ENCODE results near the gene CTIF.

DNA sequence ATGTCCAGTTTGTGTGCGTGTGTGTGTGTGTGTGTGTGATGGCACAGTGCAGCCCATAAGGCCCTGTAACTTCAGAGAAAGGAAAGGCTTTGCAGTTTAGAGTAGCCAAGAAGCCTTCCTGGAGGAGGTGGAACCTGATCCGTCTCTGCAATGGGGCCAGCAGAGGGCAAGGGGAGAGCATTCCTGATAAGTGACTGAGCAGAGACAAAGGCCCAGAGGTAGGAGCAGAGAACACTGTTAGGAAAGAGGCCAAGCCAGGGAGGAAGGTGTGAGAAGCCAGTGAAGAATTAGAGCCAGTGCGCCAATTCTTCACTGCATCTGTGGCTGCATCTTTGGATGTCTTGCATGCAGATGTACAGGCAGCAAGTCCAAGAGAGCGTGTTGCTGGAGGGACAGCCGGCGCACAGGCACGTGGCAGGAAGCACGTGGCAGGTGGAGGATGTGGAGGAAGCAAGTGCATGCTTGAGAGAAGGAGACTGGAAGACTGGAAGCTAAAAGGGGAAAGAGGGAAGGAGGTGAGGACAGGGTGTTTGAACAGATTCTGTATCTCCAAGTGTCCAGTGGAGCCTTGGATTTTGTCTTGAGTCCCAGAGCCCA lies 196.3 kb downstream of the CTIF start:
- no peak for TF ChIP-seq POLR2A (IDR thresholded peaks at IDR 0.05; ENCODE audit: low read depth, low read length)
- TF ChIP-seq POLR2AphosphoS5 (IDR thresholded peaks at IDR 0.05; ENCODE audit: low read depth, low read length): no peak
